ENCODE data around the gene MAPT.
A peak's percentile ranks its signal among the peaks of the same experiment; 100 is the strongest.

The MAPT gene

DNA sequence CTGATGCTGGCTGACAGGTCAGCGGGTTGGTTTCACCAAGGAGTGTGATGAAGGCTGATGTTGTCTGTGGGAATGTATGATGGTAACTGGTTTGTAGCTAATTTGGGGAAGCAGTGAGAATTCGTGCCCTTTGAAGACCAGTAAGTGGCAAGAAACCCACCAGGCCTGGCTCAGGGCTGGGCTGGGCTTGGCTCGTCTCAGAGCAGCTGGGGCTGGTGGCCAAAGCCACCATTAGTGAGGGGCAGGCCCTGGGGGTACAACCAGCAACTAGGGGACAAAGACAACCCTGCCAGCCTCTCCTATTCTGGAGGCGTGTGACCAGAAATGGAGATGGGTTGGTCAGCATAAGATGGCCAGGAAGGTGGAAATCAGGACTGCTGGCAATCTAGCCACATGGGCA, 91.7 kb downstream of the MAPT start:
- no peak for DNase-seq (ENCODE audit: low read depth in 3 of 3, low spot score in 1 of 3)

DNA sequence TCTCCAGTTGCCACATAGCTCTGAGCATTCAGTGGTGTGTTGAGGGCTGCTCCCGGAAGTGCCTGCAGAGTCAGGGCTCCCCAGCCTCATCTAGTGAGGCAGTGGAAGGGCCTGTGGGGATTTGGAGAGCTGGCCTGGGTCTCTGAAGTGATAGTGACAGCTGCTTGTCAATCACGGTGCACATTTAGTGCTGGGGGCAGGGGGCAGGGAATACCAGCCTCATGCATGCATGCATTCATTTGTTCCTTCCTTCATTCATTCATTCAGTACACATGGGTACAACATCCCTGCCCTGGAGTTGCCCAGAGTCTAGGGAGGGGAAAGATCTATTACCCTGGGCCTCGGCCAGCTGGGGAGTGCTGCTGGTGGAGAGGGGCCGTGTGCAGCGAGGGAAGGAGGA, 93.4 kb downstream of the MAPT start:
- no peak for DNase-seq (ENCODE audit: low read depth in 3 of 3, low spot score in 1 of 3)

DNA sequence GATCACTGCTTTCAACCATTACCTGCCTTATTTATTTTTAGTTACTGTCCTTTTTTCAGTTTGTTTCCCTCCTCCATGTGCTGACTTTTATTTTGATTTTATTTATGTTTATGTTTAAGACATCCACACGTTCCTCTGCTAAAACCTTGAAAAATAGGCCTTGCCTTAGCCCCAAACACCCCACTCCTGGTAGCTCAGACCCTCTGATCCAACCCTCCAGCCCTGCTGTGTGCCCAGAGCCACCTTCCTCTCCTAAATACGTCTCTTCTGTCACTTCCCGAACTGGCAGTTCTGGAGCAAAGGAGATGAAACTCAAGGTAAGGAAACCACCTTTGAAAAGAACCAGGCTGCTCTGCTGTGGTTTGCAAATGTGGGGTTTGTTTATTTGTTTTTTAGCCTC, 95.4 kb downstream of the MAPT start:
- DNase-seq (ENCODE audit: low read depth in 3 of 3, low spot score in 1 of 3) = no peak

DNA sequence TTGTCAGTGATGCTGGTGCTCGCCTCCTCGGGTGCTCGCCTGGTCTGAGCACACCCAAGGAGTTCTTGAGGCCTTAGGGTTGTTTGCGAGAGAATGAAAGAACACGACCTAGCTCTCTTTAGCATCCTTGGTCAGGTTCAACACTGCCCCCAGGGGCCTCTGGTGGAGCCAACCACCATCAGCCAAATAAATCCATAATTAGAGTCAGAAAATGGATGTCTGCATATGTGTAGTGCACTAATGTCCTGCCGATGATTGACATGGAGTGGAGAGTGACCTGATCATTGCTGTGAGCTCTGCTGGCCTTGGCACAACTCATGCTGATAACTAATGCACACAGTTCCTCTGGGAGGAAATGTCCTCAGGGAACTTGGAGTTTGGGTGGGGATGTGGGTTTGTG, 96.5 kb downstream of the MAPT start:
- no peak for DNase-seq (ENCODE audit: low read depth in 3 of 3, low spot score in 1 of 3)

DNA sequence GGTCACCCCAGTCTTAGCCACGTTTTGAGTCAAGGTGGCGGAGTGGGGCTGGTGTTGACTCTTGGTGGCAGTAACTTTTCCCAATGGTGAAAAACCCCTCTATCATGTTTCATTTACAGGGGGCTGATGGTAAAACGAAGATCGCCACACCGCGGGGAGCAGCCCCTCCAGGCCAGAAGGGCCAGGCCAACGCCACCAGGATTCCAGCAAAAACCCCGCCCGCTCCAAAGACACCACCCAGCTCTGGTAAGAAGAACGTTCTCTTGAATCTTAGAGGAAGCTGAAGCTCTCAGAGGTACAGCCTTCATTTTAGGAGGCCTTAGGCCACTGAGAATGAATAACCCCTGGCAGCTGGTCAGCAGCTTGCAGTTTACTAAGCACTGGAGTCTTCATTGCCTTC, 97.0 kb downstream of the MAPT start:
- DNase-seq (ENCODE audit: low read depth in 3 of 3, low spot score in 1 of 3) = no peak

DNA sequence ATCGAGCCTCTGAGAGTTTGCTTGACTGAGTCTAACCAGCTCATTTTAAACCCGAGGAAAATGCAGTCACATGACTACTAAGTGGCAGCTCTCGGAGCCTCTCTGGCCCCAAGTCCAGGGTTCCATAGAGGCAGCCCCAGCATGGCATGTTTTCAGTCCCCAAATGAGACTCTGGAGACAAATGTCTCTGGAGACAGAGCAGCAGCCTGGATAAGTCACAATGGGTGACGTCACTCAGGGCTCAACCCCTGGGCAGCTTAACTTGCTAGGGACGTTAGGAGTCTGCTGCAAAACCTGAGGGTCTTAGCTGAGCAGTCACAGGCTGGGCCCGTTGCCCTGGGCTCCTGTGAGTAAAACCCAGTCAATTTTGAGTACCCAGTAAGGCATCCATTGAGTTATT, 97.8 kb downstream of the MAPT start:
- no peak for DNase-seq (ENCODE audit: low read depth in 3 of 3, low spot score in 1 of 3)

DNA sequence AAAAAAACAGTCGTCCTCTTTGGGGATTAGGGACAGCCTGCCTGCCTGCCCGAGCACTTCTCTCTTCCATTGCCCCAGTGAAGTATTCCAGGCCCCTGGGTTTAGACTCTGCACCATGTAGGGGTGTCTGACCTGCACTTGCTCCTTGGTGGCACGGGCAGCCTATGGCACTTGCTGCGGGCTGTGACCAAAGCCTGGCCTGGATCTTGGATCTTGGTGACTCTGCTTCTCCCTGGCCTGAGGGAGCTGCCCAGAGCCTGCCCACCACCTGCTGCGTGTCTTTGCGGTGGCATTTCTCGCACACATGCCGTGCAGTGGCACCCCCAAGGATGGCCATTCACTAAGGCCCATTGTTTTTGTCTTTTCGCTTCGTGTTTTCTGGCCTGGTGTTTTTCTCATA, 98.5 kb downstream of the MAPT start:
- DNase-seq (ENCODE audit: low read depth in 3 of 3, low spot score in 1 of 3) = no peak

DNA sequence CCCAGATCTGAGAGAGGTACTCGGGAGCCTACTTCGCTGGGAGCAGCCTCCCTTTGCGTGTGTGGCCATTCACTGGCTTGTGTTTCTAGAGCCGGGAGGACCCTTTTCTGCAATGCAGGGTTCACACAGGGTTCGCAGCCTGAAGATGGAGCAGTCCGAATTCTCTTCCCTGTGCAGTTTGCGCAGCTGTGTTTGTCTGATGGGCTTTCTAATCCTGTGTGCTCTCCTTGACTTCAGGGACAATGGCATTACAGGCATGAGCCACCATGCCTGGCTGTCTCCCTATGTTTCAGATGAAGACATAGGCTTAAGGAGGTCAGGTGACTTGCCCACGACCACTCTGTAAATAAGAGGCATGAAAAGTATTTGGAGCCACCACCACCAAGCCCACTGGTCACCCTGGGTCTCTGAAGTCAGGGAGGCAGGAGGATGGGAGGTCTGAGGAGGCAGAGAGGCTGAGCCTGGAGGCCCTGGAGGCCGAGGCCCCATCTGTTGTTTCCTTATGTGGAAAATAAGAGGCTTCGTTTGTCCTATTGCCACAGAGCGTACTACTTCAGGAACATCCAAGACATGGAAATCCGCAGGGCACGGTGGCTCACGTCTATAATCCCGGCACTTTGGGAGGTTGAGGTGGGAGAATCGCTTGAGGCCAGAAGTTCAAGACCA, 99.7 kb downstream of the MAPT start:
- no peak for DNase-seq (ENCODE audit: low read depth in 3 of 3, low spot score in 1 of 3)

DNA sequence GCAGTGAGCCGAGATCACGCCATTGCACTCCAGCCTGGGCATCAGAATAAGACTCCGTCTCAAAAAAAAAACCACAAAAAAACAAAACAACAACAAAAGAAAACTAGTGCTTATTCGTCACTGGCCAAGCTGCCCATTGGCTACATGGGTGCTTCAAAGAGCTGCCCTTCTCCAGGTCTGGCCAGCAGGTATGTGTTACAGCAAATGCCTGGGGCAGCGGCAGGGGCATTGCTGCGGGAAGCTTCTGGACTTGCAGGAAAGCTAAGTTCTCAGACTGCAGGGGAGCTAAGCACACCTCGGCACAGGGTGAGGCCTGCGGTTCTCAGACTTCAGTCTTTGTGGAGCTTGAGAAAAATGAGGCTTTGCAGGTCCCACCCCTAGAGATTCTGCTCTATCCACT, 100.6 kb downstream of the MAPT start:
- no peak for DNase-seq (ENCODE audit: low read depth in 3 of 3, low spot score in 1 of 3)

DNA sequence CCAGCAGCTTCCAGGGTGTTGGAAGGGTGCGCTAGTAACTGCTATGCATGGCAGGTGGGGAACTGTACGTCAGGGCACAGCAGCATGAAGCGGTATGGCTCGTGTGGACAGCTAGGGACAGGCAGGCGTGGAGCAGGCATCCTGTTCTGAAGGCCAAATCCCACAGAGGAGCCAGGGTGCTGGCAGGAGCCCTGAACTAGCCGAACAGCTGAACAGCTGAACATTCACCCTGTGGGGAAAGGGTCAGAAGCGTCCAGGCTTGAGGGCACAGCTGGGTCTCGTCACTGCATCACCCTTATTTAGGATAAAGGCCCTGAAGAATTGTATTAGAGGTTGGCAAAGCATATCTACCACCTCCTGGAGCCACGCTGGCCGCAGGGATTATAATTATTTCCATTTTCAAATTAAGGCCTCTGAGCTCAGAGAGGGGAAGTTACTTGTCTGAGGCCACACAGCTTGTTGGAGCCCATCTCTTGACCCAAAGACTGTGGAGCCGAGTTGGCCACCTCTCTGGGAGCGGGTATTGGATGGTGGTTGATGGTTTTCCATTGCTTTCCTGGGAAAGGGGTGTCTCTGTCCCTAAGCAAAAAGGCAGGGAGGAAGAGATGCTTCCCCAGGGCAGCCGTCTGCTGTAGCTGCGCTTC, 101.4 kb downstream of the MAPT start:
- no peak for DNase-seq (ENCODE audit: low read depth in 3 of 3, low spot score in 1 of 3)

DNA sequence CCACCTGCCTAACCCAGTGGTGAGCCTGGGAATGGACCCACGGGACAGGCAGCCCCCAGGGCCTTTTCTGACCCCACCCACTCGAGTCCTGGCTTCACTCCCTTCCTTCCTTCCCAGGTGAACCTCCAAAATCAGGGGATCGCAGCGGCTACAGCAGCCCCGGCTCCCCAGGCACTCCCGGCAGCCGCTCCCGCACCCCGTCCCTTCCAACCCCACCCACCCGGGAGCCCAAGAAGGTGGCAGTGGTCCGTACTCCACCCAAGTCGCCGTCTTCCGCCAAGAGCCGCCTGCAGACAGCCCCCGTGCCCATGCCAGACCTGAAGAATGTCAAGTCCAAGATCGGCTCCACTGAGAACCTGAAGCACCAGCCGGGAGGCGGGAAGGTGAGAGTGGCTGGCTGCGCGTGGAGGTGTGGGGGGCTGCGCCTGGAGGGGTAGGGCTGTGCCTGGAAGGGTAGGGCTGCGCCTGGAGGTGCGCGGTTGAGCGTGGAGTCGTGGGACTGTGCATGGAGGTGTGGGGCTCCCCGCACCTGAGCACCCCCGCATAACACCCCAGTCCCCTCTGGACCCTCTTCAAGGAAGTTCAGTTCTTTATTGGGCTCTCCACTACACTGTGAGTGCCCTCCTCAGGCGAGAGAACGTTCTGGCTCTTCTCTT, 102.1 kb downstream of the MAPT start:
- DNase-seq (ENCODE audit: low read depth in 3 of 3, low spot score in 1 of 3) = no peak

DNA sequence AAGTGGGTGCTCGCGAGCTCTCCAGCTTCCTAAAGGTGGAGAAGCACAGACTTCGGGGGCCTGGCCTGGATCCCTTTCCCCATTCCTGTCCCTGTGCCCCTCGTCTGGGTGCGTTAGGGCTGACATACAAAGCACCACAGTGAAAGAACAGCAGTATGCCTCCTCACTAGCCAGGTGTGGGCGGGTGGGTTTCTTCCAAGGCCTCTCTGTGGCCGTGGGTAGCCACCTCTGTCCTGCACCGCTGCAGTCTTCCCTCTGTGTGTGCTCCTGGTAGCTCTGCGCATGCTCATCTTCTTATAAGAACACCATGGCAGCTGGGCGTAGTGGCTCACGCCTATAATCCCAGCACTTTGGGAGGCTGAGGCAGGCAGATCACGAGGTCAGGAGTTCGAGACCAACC, 102.8 kb downstream of the MAPT start:
- DNase-seq (ENCODE audit: low read depth in 3 of 3, low spot score in 1 of 3) = no peak

DNA sequence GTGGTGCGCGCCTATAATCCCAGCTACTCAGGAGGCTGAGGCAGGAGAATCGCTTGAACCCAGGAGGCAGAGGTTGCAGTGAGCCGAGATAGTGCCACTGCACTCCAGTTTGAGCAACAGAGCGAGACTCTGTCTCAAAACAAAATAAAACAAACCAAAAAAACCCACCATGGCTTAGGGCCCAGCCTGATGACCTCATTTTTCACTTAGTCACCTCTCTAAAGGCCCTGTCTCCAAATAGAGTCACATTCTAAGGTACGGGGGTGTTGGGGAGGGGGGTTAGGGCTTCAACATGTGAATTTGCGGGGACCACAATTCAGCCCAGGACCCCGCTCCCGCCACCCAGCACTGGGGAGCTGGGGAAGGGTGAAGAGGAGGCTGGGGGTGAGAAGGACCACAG, 103.3 kb downstream of the MAPT start:
- DNase-seq (ENCODE audit: low read depth in 3 of 3, low spot score in 1 of 3) = no peak

DNA sequence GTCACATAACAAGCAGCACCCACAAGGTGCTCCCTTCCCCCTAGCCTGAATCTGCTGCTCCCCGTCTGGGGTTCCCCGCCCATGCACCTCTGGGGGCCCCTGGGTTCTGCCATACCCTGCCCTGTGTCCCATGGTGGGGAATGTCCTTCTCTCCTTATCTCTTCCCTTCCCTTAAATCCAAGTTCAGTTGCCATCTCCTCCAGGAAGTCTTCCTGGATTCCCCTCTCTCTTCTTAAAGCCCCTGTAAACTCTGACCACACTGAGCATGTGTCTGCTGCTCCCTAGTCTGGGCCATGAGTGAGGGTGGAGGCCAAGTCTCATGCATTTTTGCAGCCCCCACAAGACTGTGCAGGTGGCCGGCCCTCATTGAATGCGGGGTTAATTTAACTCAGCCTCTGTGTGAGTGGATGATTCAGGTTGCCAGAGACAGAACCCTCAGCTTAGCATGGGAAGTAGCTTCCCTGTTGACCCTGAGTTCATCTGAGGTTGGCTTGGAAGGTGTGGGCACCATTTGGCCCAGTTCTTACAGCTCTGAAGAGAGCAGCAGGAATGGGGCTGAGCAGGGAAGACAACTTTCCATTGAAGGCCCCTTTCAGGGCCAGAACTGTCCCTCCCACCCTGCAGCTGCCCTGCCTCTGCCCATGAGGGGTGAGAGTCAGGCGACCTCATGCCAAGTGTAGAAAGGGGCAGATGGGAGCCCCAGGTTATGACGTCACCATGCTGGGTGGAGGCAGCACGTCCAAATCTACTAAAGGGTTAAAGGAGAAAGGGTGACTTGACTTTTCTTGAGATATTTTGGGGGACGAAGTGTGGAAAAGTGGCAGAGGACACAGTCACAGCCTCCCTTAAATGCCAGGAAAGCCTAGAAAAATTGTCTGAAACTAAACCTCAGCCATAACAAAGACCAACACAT, 104.9 kb downstream of the MAPT start, which contains the start of gene STH:
TSS of gene STH (plus strand) at position 264 of the 913 bp plus-strand sequence. CDS start at position 294, 30 bp downstream.
- DNase-seq (ENCODE audit: low read depth in 3 of 3, low spot score in 1 of 3) = no peak

DNA sequence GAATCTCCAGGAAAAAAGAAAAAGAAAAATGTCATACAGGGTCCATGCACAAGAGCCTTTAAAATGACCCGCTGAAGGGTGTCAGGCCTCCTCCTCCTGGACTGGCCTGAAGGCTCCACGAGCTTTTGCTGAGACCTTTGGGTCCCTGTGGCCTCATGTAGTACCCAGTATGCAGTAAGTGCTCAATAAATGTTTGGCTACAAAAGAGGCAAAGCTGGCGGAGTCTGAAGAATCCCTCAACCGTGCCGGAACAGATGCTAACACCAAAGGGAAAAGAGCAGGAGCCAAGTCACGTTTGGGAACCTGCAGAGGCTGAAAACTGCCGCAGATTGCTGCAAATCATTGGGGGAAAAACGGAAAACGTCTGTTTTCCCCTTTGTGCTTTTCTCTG, 105.5 kb downstream of the MAPT start:
- DNase-seq (ENCODE audit: low read depth in 3 of 3, low spot score in 1 of 3) = no peak

DNA sequence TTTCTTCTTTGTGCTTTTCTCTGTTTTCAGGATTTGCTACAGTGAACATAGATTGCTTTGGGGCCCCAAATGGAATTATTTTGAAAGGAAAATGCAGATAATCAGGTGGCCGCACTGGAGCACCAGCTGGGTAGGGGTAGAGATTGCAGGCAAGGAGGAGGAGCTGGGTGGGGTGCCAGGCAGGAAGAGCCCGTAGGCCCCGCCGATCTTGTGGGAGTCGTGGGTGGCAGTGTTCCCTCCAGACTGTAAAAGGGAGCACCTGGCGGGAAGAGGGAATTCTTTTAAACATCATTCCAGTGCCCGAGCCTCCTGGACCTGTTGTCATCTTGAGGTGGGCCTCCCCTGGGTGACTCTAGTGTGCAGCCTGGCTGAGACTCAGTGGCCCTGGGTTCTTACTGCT, 105.9 kb downstream of the MAPT start:
- no peak for DNase-seq (ENCODE audit: low read depth in 3 of 3, low spot score in 1 of 3)

DNA sequence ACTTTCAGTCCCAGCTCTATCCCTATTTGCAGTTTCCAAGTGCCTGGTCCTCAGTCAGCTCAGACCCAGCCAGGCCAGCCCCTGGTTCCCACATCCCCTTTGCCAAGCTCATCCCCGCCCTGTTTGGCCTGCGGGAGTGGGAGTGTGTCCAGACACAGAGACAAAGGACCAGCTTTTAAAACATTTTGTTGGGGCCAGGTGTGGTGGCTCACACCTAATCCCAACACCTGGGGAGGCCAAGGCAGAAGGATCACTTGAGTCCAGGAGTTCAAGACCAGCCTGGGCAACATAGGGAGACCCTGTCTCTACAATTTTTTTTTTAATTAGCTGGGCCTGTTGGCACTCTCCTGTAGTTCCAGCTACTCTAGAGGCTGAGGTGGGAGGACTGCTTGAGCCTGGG, 106.4 kb downstream of the MAPT start:
- no peak for DNase-seq (ENCODE audit: low read depth in 3 of 3, low spot score in 1 of 3)

DNA sequence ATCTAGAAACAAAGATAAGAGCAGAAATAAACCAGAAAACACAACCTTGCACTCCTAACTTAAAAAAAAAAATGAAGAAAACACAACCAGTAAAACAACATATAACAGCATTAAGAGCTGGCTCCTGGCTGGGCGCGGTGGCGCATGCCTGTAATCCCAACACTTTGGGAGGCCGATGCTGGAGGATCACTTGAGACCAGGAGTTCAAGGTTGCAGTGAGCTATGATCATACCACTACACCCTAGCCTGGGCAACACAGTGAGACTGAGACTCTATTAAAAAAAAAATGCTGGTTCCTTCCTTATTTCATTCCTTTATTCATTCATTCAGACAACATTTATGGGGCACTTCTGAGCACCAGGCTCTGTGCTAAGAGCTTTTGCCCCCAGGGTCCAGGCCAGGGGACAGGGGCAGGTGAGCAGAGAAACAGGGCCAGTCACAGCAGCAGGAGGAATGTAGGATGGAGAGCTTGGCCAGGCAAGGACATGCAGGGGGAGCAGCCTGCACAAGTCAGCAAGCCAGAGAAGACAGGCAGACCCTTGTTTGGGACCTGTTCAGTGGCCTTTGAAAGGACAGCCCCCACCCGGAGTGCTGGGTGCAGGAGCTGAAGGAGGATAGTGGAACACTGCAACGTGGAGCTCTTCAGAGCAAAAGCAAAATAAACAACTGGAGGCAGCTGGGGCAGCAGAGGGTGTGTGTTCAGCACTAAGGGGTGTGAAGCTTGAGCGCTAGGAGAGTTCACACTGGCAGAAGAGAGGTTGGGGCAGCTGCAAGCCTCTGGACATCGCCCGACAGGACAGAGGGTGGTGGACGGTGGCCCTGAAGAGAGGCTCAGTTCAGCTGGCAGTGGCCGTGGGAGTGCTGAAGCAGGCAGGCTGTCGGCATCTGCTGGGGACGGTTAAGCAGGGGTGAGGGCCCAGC, 107.3 kb downstream of the MAPT start:
- no peak for DNase-seq (ENCODE audit: low read depth in 3 of 3, low spot score in 1 of 3)

DNA sequence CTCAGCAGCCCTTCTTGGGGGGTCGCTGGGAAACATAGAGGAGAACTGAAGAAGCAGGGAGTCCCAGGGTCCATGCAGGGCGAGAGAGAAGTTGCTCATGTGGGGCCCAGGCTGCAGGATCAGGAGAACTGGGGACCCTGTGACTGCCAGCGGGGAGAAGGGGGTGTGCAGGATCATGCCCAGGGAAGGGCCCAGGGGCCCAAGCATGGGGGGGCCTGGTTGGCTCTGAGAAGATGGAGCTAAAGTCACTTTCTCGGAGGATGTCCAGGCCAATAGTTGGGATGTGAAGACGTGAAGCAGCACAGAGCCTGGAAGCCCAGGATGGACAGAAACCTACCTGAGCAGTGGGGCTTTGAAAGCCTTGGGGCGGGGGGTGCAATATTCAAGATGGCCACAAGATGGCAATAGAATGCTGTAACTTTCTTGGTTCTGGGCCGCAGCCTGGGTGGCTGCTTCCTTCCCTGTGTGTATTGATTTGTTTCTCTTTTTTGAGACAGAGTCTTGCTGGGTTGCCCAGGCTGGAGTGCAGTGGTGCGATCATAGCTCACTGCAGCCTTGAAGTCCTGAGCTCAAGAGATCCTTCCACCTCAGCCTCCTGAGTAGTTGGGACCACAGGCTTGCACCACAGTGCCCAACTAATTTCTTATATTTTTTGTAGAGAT, 108.1 kb downstream of the MAPT start:
- peak; percentile 39 to 63 (median 54) for DNase-seq (ENCODE audit: low read depth in 3 of 3, low spot score in 1 of 3)

DNA sequence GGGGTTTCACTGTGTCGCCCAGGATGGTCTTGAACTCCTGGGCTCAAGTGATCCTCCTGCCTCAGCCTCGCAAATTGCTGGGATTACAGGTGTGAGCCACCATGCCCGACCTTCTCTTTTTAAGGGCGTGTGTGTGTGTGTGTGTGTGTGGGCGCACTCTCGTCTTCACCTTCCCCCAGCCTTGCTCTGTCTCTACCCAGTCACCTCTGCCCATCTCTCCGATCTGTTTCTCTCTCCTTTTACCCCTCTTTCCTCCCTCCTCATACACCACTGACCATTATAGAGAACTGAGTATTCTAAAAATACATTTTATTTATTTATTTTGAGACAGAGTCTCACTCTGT, 108.6 kb downstream of the MAPT start:
- DNase-seq (ENCODE audit: low read depth in 3 of 3, low spot score in 1 of 3) = no peak
